Peyer's patch (tissue), 4 donors: ENCODE measurements around the gene TFF1. TPM values are rescaled to one million over a fixed set of nuclear protein-coding genes. Genes with fewer than 3 reads are reported as not detected.

ENCODE experiments used
- DNase-seq, 3 donors: peaks; one replicate each; pipeline ENCODE4 v3.0.0-alpha.2; 2017 to 2019
- H3K27ac ChIP-seq, 4 donors: fragments of 200-600 bp; sonication (generic); one replicate each; pipeline ENCODE4 v1.5.1; 2016 to 2019
- H3K27me3 ChIP-seq, 2 donors: fragments of 200-600 bp; sonication (generic); one replicate each; pipeline ENCODE4 v1.5.1; 2019
- H3K36me3 ChIP-seq, 3 donors: fragments of 200-600 bp; sonication (generic); one replicate each; pipeline ENCODE4 v1.5.1; 2016 to 2019
- H3K4me1 ChIP-seq, 4 donors: fragments of 200-600 bp; sonication (generic); one replicate each; pipeline ENCODE4 v1.5.1; 2016 to 2019
- H3K4me3 ChIP-seq, 4 donors: fragments of 200-600 bp; sonication (generic); 1 replicate in 3 of 4; 2 replicates in 1 of 4; pipeline ENCODE4 v1.5.1; 2016 to 2019; ENCODE audit warnings: mild to moderate bottlenecking in 1 of 4
- H3K9me3 ChIP-seq, 4 donors: fragments of 200-600 bp; sonication (generic); one replicate each; pipeline ENCODE4 v1.5.1; 2016 to 2019; ENCODE audit warnings: mild to moderate bottlenecking in 1 of 4
- CTCF ChIP-seq, 6 experiments: fragments of 450-650 bp in 4 of 6; fragments of 200-600 bp in 2 of 6; sonication (generic) in 1 of 6; IDR thresholded peaks; one replicate each; pipeline ENCODE4 v1.5.1; 2017 to 2019; ENCODE audit warnings: antibody characterized with exemption in 6 of 6, mild to moderate bottlenecking in 3 of 6, moderate library complexity in 1 of 6
- POLR2A ChIP-seq, 2 donors: fragments of 450-650 bp; IDR thresholded peaks; one replicate each; pipeline ENCODE4 v1.5.1; 2017; ENCODE audit warnings: antibody characterized with exemption in 2 of 2, mild to moderate bottlenecking in 2 of 2, moderate library complexity in 2 of 2
- total RNA-seq, 4 donors: library from RNA; depleted of rRNA; stranded (reverse); fragments of >200 nt; gene quantifications; one replicate each; pipeline ENCODE4 v1.1.0, GENCODE V29; 2016

The TFF1 gene
- total RNA-seq, 4 donors from 2014 or later, result 32.4 to 136 (median 103) TPM; not detected in 1

GRCh38 chr21:42397746-42398394 is 31.5 kb upstream of the TFF1 start:
- Histone ChIP-seq H3K4me3 (no peak overlapping the region), H3K36me3 (no peaks in the 10 kb centered on the region), H3K27ac (no peak overlapping the region), H3K4me1 (no peaks in the 10 kb centered on the region), H3K9me3 (peaks cover 0 to 3% (median 0%) of the 10 kb centered on the region in 4 donors), H3K27me3 (no peaks in the 10 kb centered on the region)
- TF ChIP-seq POLR2A (IDR thresholded peaks at IDR 0.05) (no peak), CTCF (IDR thresholded peaks at IDR 0.05) (no peak)
- DNase-seq, result no peak

GRCh38 chr21:42396799-42397745 is 30.7 kb upstream of the TFF1 start:
- no peak overlapping the region for H3K27ac ChIP-seq

GRCh38 chr21:42395905-42396651 is 29.7 kb upstream of the TFF1 start, which contains the start of gene TMPRSS3:
TSS of gene TMPRSS3 (minus strand) at chr21:42396052. CDS start at chr21:42395417, 635 bp downstream.
- Histone ChIP-seq H3K27ac (no peak within 1 kb of the TSS), H3K27me3 (no peaks in the 10 kb centered on the region), H3K9me3 (no peaks in the 10 kb centered on the region), H3K4me1 (no peaks in the 10 kb centered on the region), H3K4me3 (no peak within 1 kb of the TSS), H3K36me3 (no peaks in the 10 kb centered on the region)
- TF ChIP-seq POLR2A (IDR thresholded peaks at IDR 0.05), result no peak
- TF ChIP-seq CTCF (IDR thresholded peaks at IDR 0.05), result no peak
- no peak for DNase-seq

More at GRCh38 chr21:42396799-42397745, 30.7 kb upstream of the TFF1 start:
- Histone ChIP-seq H3K36me3 (no peaks in the 10 kb centered on the region), H3K27me3 (no peaks in the 10 kb centered on the region), H3K9me3 (peaks cover 0 to 3% (median 0%) of the 10 kb centered on the region in 4 donors), H3K4me3 (no peak overlapping the region), H3K4me1 (no peaks in the 10 kb centered on the region)
- TF ChIP-seq POLR2A (IDR thresholded peaks at IDR 0.05) (no peak), CTCF (IDR thresholded peaks at IDR 0.05) (no peak)
- no peak for DNase-seq

- Histone ChIP-seq H3K4me1 (no peaks in the 10 kb centered on the region), H3K27me3 (no peaks in the 10 kb centered on the region), H3K36me3 (no peaks in the 10 kb centered on the region), H3K9me3 (no peaks in the 10 kb centered on the region), H3K27ac (no peak overlapping the region), H3K4me3 (no peak overlapping the region)
- no peak for DNase-seq
- TF ChIP-seq CTCF (IDR thresholded peaks at IDR 0.05) (no peak), POLR2A (IDR thresholded peaks at IDR 0.05) (no peak)
Observed at GRCh38 chr21:42395302-42395701, 29.0 kb upstream of the TFF1 start.

- Histone ChIP-seq H3K27ac (peak overlapping the region in 1 of 4 donors; percentile 28), H3K36me3 (no peaks in the 10 kb centered on the region), H3K27me3 (no peaks in the 10 kb centered on the region), H3K9me3 (no peaks in the 10 kb centered on the region), H3K4me1 (no peaks in the 10 kb centered on the region), H3K4me3 (no peak overlapping the region)
- DNase-seq, result no peak
- TF ChIP-seq CTCF (IDR thresholded peaks at IDR 0.05), result no peak
- TF ChIP-seq POLR2A (IDR thresholded peaks at IDR 0.05), result no peak
Observed at GRCh38 chr21:42393443-42393950, 27.2 kb upstream of the TFF1 start.
